ENCODE results near the gene TOP1. TPM values are rescaled to one million over a fixed set of nuclear protein-coding genes. Genes with fewer than 3 reads are reported as not detected.

Gene TOP1
- total and polyA plus RNA-seq, 9 of the 15 experiments (the other 6 are each of a cell fraction or from before 2014, with no cell fraction given) = 26.4 to 127 (median 39.6) TPM

GRCh38 chr20:41040855-41041254 is 12.2 kb downstream of the TOP1 start:
- H3K27me3 ChIP-seq (ENCODE audit: control insufficient read depth in 2 of 2, insufficient read depth in 2 of 2, low read length in 2 of 2) = no peaks in the 10 kb centered on the region
- no peak overlapping the region for H3K27ac ChIP-seq (ENCODE audit: extremely low read depth, low read depth, low read length)
- 80% methylated on average over 1 of the region's 1 CpG for WGBS (ENCODE audit: insufficient coverage, low coverage, missing lambda C conversion rate)
- H3K4me1 ChIP-seq (replicated peaks in 1 of 2; ENCODE audit: control insufficient read depth in 2 of 2, insufficient read depth in 2 of 2, low read length in 2 of 2) = peaks cover 12 to 25% of the 10 kb centered on the region in 2 experiments; a peak in 3 of 5 replicates
- H3K9me1 ChIP-seq (ENCODE audit: control insufficient read depth, insufficient read depth, low read length) = no peaks in the 10 kb centered on the region
- TF ChIP-seq ZFP91 (CRISPR knock-in tag; IDR thresholded peaks at IDR 0.05) = no peak
- TF ChIP-seq DPF2 (IDR thresholded peaks at IDR 0.05) = no peak
- TF ChIP-seq CCNT2 (IDR thresholded peaks at IDR 0.05; ENCODE audit: borderline replicate concordance, extremely low read depth, insufficient read length, low read depth, low read length) = no peak
- TF ChIP-seq NR1H2 (CRISPR knock-in tag; IDR thresholded peaks at IDR 0.05) = no peak
- no peak for TF ChIP-seq ZNF175 (CRISPR knock-in tag; IDR thresholded peaks at IDR 0.05; ENCODE audit: low read depth)
- TF ChIP-seq NCOA6 (IDR thresholded peaks at IDR 0.05) = no peak
- TF ChIP-seq LEF1 (IDR thresholded peaks at IDR 0.05) = no peak
- TF ChIP-seq ZNF3 (CRISPR knock-in tag; IDR thresholded peaks at IDR 0.05) = no peak
- TF ChIP-seq ZNF347 (CRISPR knock-in tag; IDR thresholded peaks at IDR 0.05; ENCODE audit: low read depth) = no peak
- no peak for TF ChIP-seq MBD2 (IDR thresholded peaks at IDR 0.05; ENCODE audit: borderline replicate concordance, low read depth)
- TF ChIP-seq RBM25 (IDR thresholded peaks at IDR 0.05; ENCODE audit: low read depth, low read length, severe bottlenecking) = no peak
- TF ChIP-seq TSC22D4 (tag; IDR thresholded peaks at IDR 0.05) = no peak
- TF ChIP-seq ZNF707 (CRISPR knock-in tag; conservative IDR thresholded peaks at IDR 0.05) = no peak
- TF ChIP-seq ID3 (CRISPR knock-in tag; IDR thresholded peaks at IDR 0.05) = no peak
- no peak for TF ChIP-seq ID3 (tag; IDR thresholded peaks at IDR 0.05)
- no peak for TF ChIP-seq ILF3 (IDR thresholded peaks at IDR 0.05; ENCODE audit: borderline replicate concordance)
- no peak for TF ChIP-seq FOXM1 (IDR thresholded peaks at IDR 0.05; ENCODE audit: low read depth)
- TF ChIP-seq FOXM1 (CRISPR knock-in tag; IDR thresholded peaks at IDR 0.05; ENCODE audit: low read depth) = no peak
- no peak for TF ChIP-seq MED1 (CRISPR knock-in tag; IDR thresholded peaks at IDR 0.05; ENCODE audit: borderline replicate concordance)
- H3K9ac ChIP-seq (ENCODE audit: insufficient read depth in 1 of 2, low read depth in 2 of 2, low read length in 2 of 2) = no peak overlapping the region
- in situ Hi-C loops (cut with MboI) = no loop called here
- CTCF ChIA-PET (ENCODE audit: low intra/inter-chr PET ratio) = no interaction called here
- POLR2A ChIA-PET = interaction anchor here (0.6 to 3.1 kb wide), 9 partner anchors 9 to 49 kb away, joined by 3 to 17 read pairs (median 3); no protein-coding TSS in a partner anchor
- H3K4me2 ChIP-seq (ENCODE audit: insufficient read depth, low read length) = no peak overlapping the region
- H2AFZ ChIP-seq (ENCODE audit: low read depth, low read length) = no peak overlapping the region
- H3K36me3 ChIP-seq (ENCODE audit: control insufficient read depth, insufficient read depth, low read length) = peaks cover 46% of the 10 kb centered on the region
- BruUV-seq (replicated peaks) = no TSS peak
- no peak overlapping the region for H3K4me3 ChIP-seq
- intact Hi-C loops (cut with micrococcal nuclease) = no loop called here
- ATAC-seq = no peak
- FAIRE-seq = no peak
- peaks cover 96% of the 10 kb centered on the region for H3K79me2 ChIP-seq (ENCODE audit: control insufficient read depth, insufficient read depth, low read length)
- DNase-seq (ENCODE audit: extremely low read depth in 1 of 4, low spot score in 3 of 4) = no peak
- H3K9me3 ChIP-seq (replicated peaks; ENCODE audit: control insufficient read depth, insufficient read depth, low read depth, low read length) = no peaks in the 10 kb centered on the region
- peaks cover 8% of the 10 kb centered on the region; the same call in 1 of the 2 replicates for H4K20me1 ChIP-seq (replicated peaks; ENCODE audit: control insufficient read depth, insufficient read depth, low read length)
